ENCODE measurements around the gene DCT.

DCT gene

GRCh38 chr13:94454906-94455305 lies 24.6 kb downstream of the DCT start:
- no peaks in the 10 kb centered on the region for H3K27me3 ChIP-seq (ENCODE audit: control insufficient read depth, insufficient read depth, low read length)
- no peaks in the 10 kb centered on the region for H3K9me3 ChIP-seq (replicated peaks; ENCODE audit: low read length)
- H3K4me2 ChIP-seq (ENCODE audit: low read length): no peak overlapping the region
- no peaks in the 10 kb centered on the region for H3K36me3 ChIP-seq (ENCODE audit: insufficient read depth, low read length)
- H3K4me3 ChIP-seq (ENCODE audit: low read length): no peak overlapping the region
- no peak overlapping the region for H3K9ac ChIP-seq (ENCODE audit: low read depth, low read length)
- H3K4me1 ChIP-seq (ENCODE audit: control insufficient read depth, insufficient read depth, low read length): no peaks in the 10 kb centered on the region

GRCh38 chr13:94454334-94454733 lies 25.1 kb downstream of the DCT start:
- Histone ChIP-seq H3K9ac (ENCODE audit: low read depth, low read length) (no peak overlapping the region), H3K4me2 (ENCODE audit: low read length) (no peak overlapping the region), H3K4me3 (ENCODE audit: low read length) (no peak overlapping the region), H3K4me1 (ENCODE audit: control insufficient read depth, insufficient read depth, low read length) (no peaks in the 10 kb centered on the region), H3K36me3 (ENCODE audit: insufficient read depth, low read length) (no peaks in the 10 kb centered on the region), H3K27me3 (ENCODE audit: control insufficient read depth, insufficient read depth, low read length) (no peaks in the 10 kb centered on the region), H3K9me3 (replicated peaks; ENCODE audit: low read length) (no peaks in the 10 kb centered on the region)

GRCh38 chr13:94444826-94445225 lies 34.7 kb downstream of the DCT start:
- Histone ChIP-seq H3K36me3 (ENCODE audit: insufficient read depth, low read length) (no peaks in the 10 kb centered on the region), H3K9ac (ENCODE audit: low read depth, low read length) (no peak overlapping the region), H3K4me2 (ENCODE audit: low read length) (no peak overlapping the region), H3K9me3 (replicated peaks; ENCODE audit: low read length) (no peaks in the 10 kb centered on the region), H3K27me3 (ENCODE audit: control insufficient read depth, insufficient read depth, low read length) (no peaks in the 10 kb centered on the region), H3K4me1 (ENCODE audit: control insufficient read depth, insufficient read depth, low read length) (no peaks in the 10 kb centered on the region), H3K4me3 (ENCODE audit: low read length) (no peak overlapping the region)

- H3K9me3 ChIP-seq (replicated peaks; ENCODE audit: low read length): no peaks in the 10 kb centered on the region
- H3K4me1 ChIP-seq (ENCODE audit: control insufficient read depth, insufficient read depth, low read length): no peaks in the 10 kb centered on the region
- H3K4me3 ChIP-seq (ENCODE audit: low read length): no peak overlapping the region
- no peaks in the 10 kb centered on the region for H3K36me3 ChIP-seq (ENCODE audit: insufficient read depth, low read length)
- H3K9ac ChIP-seq (ENCODE audit: low read depth, low read length): no peak overlapping the region
- peaks cover 4% of the 10 kb centered on the region for H3K27me3 ChIP-seq (ENCODE audit: control insufficient read depth, insufficient read depth, low read length)
- H3K4me2 ChIP-seq (ENCODE audit: low read length): no peak overlapping the region
Measured at GRCh38 chr13:94435604-94436226, 43.8 kb downstream of the DCT start.

GRCh38 chr13:94433055-94433961 lies 46.2 kb downstream of the DCT start:
- Histone ChIP-seq H3K9ac (ENCODE audit: low read depth, low read length) (no peak overlapping the region), H3K27me3 (ENCODE audit: control insufficient read depth, insufficient read depth, low read length) (peaks cover 3% of the 10 kb centered on the region), H3K9me3 (replicated peaks; ENCODE audit: low read length) (no peaks in the 10 kb centered on the region), H3K4me2 (ENCODE audit: low read length) (no peak overlapping the region), H3K4me3 (ENCODE audit: low read length) (no peak overlapping the region), H3K36me3 (ENCODE audit: insufficient read depth, low read length) (no peaks in the 10 kb centered on the region), H3K4me1 (ENCODE audit: control insufficient read depth, insufficient read depth, low read length) (no peaks in the 10 kb centered on the region)

GRCh38 chr13:94431987-94432386 lies 47.5 kb downstream of the DCT start:
- Histone ChIP-seq H3K36me3 (ENCODE audit: insufficient read depth, low read length) (no peaks in the 10 kb centered on the region), H3K27me3 (ENCODE audit: control insufficient read depth, insufficient read depth, low read length) (no peaks in the 10 kb centered on the region), H3K9me3 (replicated peaks; ENCODE audit: low read length) (no peaks in the 10 kb centered on the region), H3K4me2 (ENCODE audit: low read length) (no peak overlapping the region), H3K4me1 (ENCODE audit: control insufficient read depth, insufficient read depth, low read length) (no peaks in the 10 kb centered on the region), H3K9ac (ENCODE audit: low read depth, low read length) (no peak overlapping the region), H3K4me3 (ENCODE audit: low read length) (no peak overlapping the region)

GRCh38 chr13:94431574-94431973 lies 47.9 kb downstream of the DCT start:
- Histone ChIP-seq H3K4me1 (ENCODE audit: control insufficient read depth, insufficient read depth, low read length) (no peaks in the 10 kb centered on the region), H3K36me3 (ENCODE audit: insufficient read depth, low read length) (no peaks in the 10 kb centered on the region), H3K4me3 (ENCODE audit: low read length) (no peak overlapping the region), H3K9me3 (replicated peaks; ENCODE audit: low read length) (no peaks in the 10 kb centered on the region), H3K4me2 (ENCODE audit: low read length) (no peak overlapping the region), H3K9ac (ENCODE audit: low read depth, low read length) (no peak overlapping the region), H3K27me3 (ENCODE audit: control insufficient read depth, insufficient read depth, low read length) (no peaks in the 10 kb centered on the region)

- Histone ChIP-seq H3K36me3 (ENCODE audit: insufficient read depth, low read length) (no peaks in the 10 kb centered on the region), H3K4me2 (ENCODE audit: low read length) (no peak overlapping the region), H3K9me3 (replicated peaks; ENCODE audit: low read length) (no peaks in the 10 kb centered on the region), H3K4me1 (ENCODE audit: control insufficient read depth, insufficient read depth, low read length) (no peaks in the 10 kb centered on the region), H3K27me3 (ENCODE audit: control insufficient read depth, insufficient read depth, low read length) (peaks cover 2% of the 10 kb centered on the region), H3K9ac (ENCODE audit: low read depth, low read length) (no peak overlapping the region), H3K4me3 (ENCODE audit: low read length) (no peak overlapping the region)
Measured at GRCh38 chr13:94427313-94427953, 52.0 kb downstream of the DCT start.

- Histone ChIP-seq H3K4me3 (ENCODE audit: low read length) (no peak overlapping the region), H3K9me3 (replicated peaks; ENCODE audit: low read length) (no peaks in the 10 kb centered on the region), H3K4me2 (ENCODE audit: low read length) (no peak overlapping the region), H3K36me3 (ENCODE audit: insufficient read depth, low read length) (no peaks in the 10 kb centered on the region), H3K9ac (ENCODE audit: low read depth, low read length) (no peak overlapping the region), H3K4me1 (ENCODE audit: control insufficient read depth, insufficient read depth, low read length) (peaks cover 12% of the 10 kb centered on the region), H3K27me3 (ENCODE audit: control insufficient read depth, insufficient read depth, low read length) (peaks cover 6% of the 10 kb centered on the region)
Measured at GRCh38 chr13:94419925-94420305, 59.6 kb downstream of the DCT start.

GRCh38 chr13:94419304-94419924 lies 60.1 kb downstream of the DCT start:
- no peaks in the 10 kb centered on the region for H3K36me3 ChIP-seq (ENCODE audit: insufficient read depth, low read length)
- H3K27me3 ChIP-seq (ENCODE audit: control insufficient read depth, insufficient read depth, low read length): peaks cover 9% of the 10 kb centered on the region
- H3K4me3 ChIP-seq (ENCODE audit: low read length): no peak overlapping the region
- H3K4me2 ChIP-seq (ENCODE audit: low read length): peak overlapping the region; percentile 46
- peaks cover 15% of the 10 kb centered on the region for H3K4me1 ChIP-seq (ENCODE audit: control insufficient read depth, insufficient read depth, low read length)
- H3K9ac ChIP-seq (ENCODE audit: low read depth, low read length): no peak overlapping the region
- no peaks in the 10 kb centered on the region for H3K9me3 ChIP-seq (replicated peaks; ENCODE audit: low read length)

- Histone ChIP-seq H3K4me2 (ENCODE audit: low read length) (no peak overlapping the region), H3K27me3 (ENCODE audit: control insufficient read depth, insufficient read depth, low read length) (peaks cover 7% of the 10 kb centered on the region), H3K4me1 (ENCODE audit: control insufficient read depth, insufficient read depth, low read length) (peaks cover 15% of the 10 kb centered on the region), H3K36me3 (ENCODE audit: insufficient read depth, low read length) (no peaks in the 10 kb centered on the region), H3K9ac (ENCODE audit: low read depth, low read length) (no peak overlapping the region), H3K9me3 (replicated peaks; ENCODE audit: low read length) (no peaks in the 10 kb centered on the region), H3K4me3 (ENCODE audit: low read length) (no peak overlapping the region)
Measured at GRCh38 chr13:94417294-94417693, 62.2 kb downstream of the DCT start.
